Measurements from ENCODE around the gene ANO6.
"Not testable (repeated sequence)": the region's sequence is repeated elsewhere in the genome, so short reads cannot be mapped to it uniquely, and the experiment has no call there.

The ANO6 gene, protein sequence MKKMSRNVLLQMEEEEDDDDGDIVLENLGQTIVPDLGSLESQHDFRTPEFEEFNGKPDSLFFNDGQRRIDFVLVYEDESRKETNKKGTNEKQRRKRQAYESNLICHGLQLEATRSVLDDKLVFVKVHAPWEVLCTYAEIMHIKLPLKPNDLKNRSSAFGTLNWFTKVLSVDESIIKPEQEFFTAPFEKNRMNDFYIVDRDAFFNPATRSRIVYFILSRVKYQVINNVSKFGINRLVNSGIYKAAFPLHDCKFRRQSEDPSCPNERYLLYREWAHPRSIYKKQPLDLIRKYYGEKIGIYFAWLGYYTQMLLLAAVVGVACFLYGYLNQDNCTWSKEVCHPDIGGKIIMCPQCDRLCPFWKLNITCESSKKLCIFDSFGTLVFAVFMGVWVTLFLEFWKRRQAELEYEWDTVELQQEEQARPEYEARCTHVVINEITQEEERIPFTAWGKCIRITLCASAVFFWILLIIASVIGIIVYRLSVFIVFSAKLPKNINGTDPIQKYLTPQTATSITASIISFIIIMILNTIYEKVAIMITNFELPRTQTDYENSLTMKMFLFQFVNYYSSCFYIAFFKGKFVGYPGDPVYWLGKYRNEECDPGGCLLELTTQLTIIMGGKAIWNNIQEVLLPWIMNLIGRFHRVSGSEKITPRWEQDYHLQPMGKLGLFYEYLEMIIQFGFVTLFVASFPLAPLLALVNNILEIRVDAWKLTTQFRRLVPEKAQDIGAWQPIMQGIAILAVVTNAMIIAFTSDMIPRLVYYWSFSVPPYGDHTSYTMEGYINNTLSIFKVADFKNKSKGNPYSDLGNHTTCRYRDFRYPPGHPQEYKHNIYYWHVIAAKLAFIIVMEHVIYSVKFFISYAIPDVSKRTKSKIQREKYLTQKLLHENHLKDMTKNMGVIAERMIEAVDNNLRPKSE
- 58.3 to 72.7 reads per million in 2 donors for total RNA-seq

DNA sequence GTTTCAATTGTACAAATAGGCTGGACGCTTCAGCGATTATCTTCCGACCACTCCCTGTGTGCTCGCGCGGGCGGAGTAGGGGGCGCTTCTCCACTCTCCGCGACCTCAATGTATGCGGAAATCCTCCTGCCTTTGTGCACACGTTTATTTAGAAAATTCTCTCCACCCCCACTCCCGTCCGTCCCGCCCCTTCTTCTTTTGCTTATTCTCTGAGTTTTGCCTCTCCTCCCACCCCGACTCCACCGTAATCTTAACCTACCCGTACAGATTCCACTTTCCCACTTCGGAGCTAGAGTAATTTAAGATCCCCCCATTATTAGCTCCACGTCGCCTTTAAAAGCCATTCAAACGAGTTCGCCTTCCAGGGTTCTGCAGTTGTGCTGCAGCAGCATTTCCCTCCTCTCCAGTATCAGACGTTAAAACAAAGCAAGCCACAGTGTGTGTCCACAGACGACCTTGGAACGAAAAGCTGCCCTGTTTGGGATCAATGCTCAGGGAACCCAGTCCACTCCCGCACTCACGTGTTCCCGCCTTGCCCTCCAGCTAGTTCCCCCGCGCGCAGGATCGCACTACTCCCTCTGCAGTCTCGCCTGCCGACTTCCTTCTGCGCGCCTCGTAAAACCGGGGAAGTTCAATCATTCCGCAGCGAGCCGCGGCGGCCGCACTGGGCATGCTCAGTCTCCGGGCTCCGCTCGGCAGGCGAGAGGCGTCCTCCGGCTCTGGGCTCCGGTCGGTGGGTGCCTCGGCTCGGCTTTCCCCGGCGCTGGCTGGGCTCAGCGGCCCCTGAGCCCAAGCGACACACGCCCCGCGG lies at the start of gene ANO6:
ANO6 (plus strand) TSS at position 677 of the 811 bp plus-strand sequence. CDS start 227 bp downstream, outside the sequence.
- DNase-seq: peak; percentile 54 to 87 (median 70)

DNA sequence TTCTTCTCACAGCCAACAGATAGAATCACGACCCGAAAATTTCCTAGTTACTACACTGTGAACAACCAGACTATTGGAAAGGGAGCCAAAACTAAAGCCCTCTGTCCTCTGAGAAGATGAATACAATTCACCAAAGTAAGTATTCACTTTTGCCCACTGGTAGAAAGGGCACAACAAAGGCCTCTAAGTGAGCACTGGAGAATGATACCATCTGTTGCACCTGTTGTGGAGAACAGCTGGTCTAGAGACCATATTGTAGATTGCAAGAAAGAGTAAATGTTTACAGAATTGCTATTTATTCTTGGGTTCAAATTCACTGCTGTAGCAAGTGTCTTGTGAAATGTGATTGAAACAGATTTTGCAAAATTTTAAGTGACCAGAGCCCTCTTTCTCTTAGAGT lies 46.9 kb upstream of the ANO6 start:
- no peak for DNase-seq

DNA sequence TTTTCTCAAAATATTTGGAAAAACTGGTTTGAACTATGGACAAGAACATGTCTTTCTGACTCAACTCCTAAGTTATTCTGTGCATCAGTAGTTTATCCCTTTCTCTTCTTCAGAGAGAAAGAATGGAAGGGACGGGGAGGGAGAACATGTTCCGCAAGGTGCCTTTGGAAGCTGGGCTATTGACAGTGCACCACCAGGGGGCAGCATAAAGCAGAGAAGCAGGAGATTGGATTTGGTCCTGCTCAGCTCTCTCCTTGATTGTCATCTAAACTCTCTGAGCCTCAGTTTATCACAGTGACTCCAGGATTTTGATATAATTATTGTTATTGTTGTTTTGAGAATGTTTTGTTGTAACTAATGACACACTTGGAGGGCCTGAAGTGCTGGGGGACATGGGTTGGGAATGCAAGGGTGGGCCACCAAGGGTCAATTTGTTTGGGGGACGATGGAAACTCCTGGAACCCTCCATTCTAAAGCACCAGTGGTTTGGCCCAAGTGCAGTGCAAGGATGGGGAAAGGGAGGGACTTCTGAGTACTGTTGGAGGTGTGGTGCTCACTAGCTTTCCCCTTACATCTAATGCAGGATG lies 45.3 kb upstream of the ANO6 start:
- DNase-seq: peak; percentile 13 to 72 (median 61)

DNA sequence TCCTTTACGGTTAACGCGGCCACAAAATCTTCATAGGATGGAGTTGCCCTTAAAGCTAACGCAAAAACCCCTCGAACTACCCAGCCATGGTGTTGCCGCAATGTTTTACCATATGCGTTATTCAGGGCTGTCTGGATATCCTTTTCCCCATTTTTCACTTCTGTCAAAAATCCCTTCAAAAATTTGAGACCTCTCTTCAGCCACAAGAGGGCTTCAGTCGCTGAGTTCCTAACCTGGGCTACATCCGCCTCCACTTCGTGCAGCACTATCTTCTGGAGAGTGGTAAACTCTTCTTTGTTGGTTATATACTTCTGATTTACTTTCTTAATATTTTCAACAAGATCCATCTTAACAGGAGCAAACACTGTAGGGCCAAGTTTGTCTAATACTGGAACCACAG lies 42.6 kb upstream of the ANO6 start:
- DNase-seq: not testable (repeated sequence)

DNA sequence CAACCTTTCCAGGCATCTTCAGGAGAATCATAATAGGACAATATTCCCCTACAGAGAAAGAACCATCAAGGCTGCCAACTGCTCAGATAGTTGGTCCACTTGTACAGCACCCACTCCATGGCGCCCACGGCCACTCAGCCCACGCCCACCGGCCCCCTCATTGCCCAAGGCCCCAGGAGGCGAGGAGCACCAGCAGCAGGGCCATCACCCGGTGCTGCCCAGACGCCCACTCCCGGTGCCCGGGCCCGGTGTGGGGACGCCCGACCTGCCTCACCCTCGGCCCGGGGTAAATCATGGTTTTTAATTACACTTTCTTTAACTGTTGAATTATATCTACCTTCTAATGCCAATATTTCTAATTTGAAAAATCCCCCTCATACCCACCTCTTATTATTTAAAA lies 41.3 kb upstream of the ANO6 start:
- no peak for DNase-seq

DNA sequence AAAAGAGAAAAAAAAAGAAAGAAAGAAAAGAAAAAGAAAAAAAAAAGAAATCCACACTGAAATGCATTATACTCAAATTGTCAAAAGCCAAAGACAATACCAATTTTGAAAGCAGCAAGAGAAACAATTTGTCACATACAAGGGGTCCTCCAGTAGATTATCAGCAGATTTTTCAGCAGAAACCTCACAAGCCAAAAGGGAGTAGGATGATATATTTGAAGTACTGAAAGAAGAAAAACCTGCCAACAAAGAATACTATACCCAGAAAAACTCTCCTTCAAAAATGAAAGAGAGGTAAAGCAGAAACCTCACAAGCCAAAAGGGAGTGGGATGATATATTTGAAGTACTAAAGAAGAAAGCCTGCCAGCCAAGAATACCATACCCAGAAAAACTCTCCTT lies 37.1 kb upstream of the ANO6 start:
- no peak for DNase-seq

DNA sequence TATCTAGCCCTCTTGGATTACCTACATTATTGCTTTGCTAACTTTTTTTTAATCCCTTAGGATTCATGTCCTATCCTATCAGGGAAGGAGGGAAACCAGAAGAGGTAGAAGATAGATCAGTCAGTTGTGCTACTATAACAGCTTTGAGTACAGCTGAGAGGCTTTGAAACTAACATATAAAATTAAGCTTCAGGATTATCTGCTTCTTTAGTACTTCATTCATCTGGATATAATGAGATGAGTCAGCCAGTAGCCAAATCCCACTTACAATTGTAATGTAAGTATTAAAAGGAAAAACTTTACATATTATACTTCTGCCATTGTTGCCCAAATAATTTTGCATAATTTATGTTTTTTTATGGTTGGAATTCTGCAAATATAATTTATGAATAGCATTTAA lies 33.4 kb upstream of the ANO6 start:
- DNase-seq: no peak

DNA sequence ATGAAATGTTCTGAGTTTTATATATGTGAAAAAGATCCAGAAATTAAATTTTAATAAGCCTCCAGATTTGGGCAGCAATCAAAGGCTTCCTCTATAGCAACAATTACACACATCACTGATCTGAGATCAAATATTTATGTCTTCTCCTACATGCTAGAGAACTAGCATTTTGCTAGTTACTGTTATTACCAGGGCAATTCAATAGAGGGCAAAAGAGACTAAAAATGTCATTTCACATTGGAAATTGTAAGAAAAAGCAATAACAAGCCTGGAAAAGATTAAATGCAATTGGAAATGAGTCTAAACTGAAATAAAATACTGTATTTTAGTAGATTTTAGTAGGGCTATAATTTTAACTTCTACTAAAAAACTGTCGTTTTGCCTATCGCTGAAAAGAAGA lies 32.6 kb upstream of the ANO6 start:
- DNase-seq: no peak

DNA sequence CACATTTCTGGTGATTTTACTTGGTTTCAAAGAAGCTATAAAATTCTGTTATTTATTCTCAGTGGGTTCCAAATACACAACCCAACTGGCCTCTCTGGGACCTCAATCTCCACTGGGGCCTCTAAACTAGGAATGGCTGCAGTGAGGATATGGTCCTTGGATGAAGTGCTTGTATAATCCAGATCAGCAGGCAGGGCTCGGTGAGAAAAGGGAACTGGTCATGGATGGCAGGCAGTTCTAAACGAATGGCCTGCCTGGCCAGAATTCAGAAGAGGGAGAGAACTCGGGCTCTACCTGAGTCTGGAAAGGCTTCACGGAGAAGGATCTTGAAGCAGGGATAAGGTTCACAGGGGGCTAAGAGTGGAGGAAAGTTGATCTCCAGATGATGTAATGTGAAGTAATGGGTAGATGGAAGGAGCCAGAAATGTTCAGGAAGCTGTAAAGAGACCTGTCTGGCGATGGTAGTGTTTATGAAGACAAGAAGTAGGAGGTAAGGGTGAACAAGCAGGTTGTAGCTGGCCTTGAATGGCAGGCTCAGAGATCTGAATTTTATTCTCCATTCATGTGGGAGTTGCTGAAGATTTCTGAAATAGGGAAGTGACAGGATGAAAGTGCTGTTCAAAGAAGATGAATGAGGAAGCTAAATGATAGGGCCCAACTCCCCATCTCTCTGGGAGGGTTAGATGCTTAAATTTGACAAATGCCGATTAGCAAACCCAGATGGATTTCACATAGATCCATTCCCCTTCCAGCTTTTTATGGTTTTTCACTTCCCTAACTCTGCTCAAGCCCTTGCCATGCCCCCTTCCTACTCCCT lies 31.5 kb upstream of the ANO6 start:
- no peak for DNase-seq

DNA sequence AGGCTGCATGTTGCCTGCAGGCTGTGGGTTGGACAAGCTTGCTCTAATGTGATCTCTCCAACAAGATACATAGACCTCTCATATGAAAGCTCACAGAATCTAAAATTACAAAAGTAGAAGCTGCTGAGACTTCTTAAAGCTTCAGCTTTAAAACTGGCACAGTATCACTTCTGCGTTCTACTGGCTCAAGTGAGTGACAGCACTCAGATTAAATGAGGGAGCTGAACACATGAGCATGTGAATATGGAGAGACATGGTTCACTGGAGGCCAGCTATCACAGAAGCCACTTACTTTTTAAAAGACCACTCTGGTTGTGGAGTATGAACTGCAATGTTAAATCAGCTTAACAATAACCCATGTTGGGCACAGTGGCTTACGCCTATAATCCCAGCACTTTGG lies 29.1 kb upstream of the ANO6 start:
- no peak for DNase-seq

DNA sequence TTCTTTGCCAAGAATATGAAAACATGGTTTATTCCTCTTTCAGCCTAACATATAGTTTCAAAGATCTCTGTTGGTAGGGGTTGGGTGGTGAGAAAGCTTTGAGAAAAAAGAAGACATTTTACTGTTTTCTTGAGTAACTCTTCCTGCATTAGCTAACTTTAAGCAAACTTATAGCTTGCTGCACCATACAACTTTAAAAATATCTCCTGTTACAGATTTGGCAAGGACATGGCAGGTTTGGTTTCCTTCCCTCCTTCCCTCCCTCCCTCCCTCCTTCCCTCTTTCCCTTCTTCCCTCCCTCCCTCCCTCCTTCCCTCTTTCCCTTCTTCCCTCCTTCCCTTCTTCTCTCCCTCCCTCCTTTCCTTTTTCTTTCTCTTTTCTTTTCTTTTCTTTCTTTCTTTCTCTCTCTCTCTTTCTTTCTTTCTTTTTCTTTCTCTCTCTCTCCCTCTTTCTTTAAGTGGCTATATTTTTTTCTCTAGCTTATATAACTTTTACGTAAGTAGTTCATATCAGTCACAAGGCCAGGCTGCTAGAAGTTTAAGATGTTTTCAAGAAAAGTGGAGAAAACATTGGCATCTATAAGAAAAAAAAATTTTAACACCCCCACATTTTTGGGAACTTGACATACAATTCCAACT lies 26.0 kb upstream of the ANO6 start:
- no peak for DNase-seq

DNA sequence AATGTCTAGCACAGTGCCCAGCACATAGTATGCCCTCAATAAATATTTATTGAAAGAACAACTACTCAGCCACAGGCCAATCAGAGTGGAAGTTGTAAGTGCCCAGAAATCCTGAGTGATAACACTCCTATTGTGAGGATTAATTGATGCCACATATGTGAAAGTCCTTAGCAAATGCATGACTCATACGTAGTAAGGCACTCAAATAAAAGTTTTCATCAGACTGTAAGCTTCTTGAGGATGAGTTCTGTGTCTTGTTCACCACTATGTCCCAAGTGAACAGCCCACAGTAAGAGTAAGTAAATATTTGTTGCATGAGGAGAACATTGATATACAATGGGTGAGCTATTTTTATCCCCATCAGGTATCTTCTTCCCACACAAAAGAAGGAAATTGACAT lies 24.7 kb upstream of the ANO6 start:
- DNase-seq: peak in 1 of 5 experiments; percentile 2

DNA sequence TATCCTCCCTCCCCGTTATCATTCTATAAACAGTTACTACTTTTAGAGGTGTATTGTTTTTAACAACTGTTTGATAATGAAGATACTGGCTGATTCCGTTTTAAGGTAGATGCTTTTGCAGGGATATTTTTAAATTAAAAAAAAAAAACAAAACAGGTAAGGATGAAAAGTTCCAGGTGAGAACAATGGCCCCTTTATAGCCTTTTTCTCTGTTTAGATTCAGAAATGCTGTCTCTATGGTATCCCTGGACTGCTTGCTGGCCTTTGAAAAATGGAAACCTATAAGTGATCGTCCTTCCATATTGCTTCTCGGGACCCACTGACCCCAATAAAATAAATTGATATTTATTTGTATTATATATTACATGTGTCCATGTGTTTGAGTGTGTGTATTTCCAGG lies 23.2 kb upstream of the ANO6 start:
- DNase-seq: no peak

DNA sequence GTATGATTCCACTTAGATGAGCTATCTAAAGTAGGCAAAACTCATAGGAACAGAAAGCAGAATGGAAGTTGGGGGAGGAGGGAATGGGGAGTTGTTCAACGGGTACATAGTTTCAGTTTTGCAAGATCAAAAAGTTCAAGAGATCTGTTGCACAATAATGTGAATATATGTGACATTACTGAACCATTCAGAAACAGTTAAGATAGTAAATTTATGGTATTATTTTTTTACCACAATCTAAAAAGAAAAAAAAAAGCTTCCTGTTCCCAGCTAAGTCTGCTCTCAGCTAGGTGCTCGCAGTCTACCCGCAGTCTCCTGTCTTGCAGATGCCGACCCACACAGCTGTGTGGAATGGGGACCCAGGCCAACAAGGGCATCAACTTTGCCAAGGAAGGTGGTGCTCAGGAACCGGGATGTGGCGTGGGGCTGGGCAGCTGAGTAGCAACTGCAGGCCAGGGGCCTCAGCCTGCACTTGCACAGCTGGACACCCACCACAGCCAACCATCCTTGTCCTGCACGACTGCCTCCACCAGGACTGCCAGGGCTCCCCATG lies 15.3 kb upstream of the ANO6 start:
- peak in 1 of 5 experiments; percentile 44 for DNase-seq

DNA sequence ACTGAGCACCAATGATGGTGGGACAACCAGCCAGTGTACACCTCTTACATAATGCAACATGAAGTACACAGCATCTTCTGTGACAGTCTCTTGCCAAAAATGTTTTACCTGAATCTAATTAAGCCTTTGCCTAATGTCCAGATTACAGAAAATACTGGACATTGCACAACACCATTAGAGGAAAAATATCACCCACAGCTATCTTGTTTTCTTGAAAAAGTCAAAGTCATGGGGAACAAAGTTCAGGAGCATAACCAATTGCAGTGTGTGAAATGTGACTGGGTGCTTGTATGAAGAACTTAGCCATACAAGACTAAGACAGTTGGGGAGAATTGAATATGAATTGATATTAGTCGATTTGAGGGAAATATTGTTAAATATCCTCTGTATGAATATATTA lies 12.1 kb upstream of the ANO6 start:
- DNase-seq: no peak

DNA sequence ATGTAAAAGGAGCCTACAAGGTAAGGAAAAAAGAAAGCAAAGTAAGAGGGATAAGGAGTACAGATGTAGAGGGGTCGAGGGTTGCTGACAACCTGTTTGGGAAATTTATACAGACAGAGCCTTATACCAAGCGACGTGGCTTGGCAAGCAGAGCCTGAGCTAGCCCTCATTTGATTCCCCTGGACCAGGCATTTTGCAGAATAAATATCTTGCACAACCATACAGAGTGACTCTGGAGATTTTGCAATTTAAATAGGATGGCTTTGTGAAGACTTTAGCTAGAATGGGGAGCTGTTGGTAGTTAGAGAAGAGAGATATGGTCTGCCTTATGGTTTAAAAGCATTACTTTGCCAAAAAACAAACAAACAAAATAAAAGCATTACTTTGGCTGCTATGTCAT lies 11.1 kb upstream of the ANO6 start:
- DNase-seq: no peak

DNA sequence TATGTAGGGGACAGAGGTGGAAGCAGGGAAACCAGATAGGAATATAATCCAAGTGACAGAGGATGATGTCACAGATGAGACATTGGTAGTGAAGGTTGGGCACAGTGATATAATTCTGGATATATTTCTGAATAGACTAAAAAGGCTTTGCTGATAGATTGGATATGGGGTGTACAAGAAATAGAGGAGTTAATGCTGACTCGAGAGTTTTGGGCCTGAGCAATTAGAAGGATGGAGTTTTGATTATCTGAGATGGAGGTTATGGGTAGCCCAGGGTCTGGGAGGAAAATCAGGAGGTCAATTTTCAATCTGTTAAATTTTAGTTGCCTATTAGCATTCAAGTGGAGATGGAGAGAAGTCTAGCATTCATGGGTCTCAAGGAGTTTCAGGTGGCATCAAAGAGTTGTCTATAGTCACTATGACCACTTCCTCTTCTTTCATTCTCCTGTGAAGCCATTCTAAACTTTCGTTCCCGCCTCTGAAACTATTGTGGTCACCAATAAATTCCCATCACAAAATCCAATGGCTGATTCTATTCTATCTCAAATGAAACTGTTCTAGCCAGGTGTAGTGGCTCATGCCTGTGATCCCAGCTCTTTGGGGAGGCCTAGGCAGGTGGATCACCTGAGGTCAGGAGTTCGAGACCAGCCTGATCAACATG lies 10.6 kb upstream of the ANO6 start:
- no peak for DNase-seq

DNA sequence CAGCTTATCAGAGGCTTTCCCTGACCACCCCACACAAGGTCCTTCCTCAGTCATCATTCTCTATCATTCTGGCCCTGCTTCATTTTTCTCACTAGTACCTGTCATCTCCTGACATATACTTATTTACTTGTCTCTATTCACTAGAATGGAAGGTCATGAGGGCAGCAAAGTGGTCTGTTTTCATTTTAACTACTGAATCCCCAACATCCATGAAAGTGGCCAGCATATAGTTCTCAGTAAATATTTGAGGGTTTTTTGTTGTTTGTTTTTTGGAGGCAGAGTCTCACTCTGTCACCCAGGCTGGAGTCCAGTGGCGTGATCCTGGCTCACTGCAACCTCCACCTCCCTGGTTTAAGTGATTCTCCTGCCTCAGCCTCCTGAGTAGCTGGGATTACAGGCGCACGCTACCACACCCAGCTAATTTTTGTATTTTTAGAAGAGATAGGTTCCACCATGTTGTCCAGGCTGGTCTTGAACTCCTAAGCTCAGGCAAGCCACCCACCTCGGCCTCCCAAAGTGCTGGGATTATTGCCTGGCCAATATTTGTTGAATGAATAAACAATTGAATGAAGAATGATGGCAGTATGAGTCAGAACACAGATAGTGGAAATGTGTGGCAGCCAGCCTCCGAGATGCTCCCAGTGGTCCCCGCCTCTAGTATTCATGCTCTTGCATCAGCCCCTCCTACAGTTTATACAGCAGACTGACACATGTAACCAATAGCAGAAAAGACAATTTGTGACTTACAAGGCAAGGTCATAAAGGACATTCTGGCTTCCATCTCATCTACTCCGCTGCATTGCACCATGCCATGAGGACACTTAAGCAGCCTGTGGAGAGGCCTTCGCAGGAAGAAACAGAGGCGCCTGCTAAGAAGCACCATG lies 7.0 kb upstream of the ANO6 start:
- no peak for DNase-seq

DNA sequence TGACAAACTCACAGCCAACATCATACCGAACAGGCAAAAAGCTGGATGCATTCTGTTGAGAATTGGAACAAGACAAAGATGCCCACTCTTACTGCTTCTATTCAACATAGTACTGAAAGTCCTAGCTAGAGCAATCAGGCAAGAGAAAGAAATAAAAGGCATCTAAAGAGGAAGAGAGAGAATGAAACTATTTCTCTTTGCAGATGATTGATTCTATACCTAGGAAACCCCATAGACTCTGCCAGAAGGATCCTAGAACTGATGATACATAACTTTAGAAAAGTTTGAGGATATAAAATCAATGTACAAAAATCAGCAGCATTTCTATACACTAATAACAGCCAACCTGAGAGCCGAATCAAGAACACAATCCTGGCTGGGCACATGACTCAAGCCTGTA lies 6.1 kb upstream of the ANO6 start:
- DNase-seq: no peak
